HG03558 (cell line): Measurements from ENCODE around the gene MSH3.

Source experiments
- ATAC-seq: cut with Tn5 transposase; IDR thresholded peaks from one replicate; pipeline ENCODE4 v1.9.1; 2021; ENCODE audit warnings: moderate number of reproducible peaks; ENCODE audit not compliant: unreplicated experiment; ENCODE audit errors: extremely low read depth

The MSH3 gene

GRCh38 chr5:80747922-80748321 is 93.5 kb downstream of the MSH3 start:
- ATAC-seq, result no peak

GRCh38 chr5:80752427-80752826 is 98.0 kb downstream of the MSH3 start:
- no peak for ATAC-seq

GRCh38 chr5:80753712-80754111 is 99.3 kb downstream of the MSH3 start:
- no peak for ATAC-seq

GRCh38 chr5:80754900-80755299 is 100.4 kb downstream of the MSH3 start:
- peak; percentile 34 for ATAC-seq

GRCh38 chr5:80755626-80756025 is 101.2 kb downstream of the MSH3 start:
- ATAC-seq, result peak; percentile 90

- ATAC-seq, result no peak
These were observed 101.8 kb downstream of the MSH3 start for GRCh38 chr5:80756292-80756691.

- no peak for ATAC-seq
These were observed 102.8 kb downstream of the MSH3 start for GRCh38 chr5:80757290-80757689.

- no peak for ATAC-seq
These were observed 105.6 kb downstream of the MSH3 start for GRCh38 chr5:80759866-80760577.

GRCh38 chr5:80760680-80761079 is 106.2 kb downstream of the MSH3 start:
- no peak for ATAC-seq

- ATAC-seq, result no peak
These were observed 106.7 kb downstream of the MSH3 start for GRCh38 chr5:80761176-80761575.

- no peak for ATAC-seq
These were observed 107.5 kb downstream of the MSH3 start for GRCh38 chr5:80761966-80762365.

GRCh38 chr5:80762573-80762972 is 108.1 kb downstream of the MSH3 start:
- ATAC-seq, result no peak

GRCh38 chr5:80763211-80763610 is 108.8 kb downstream of the MSH3 start:
- ATAC-seq, result no peak

GRCh38 chr5:80763873-80764647 is 109.6 kb downstream of the MSH3 start:
- ATAC-seq, result no peak

GRCh38 chr5:80764786-80765185 is 110.3 kb downstream of the MSH3 start:
- no peak for ATAC-seq

- no peak for ATAC-seq
These were observed 123.2 kb downstream of the MSH3 start for GRCh38 chr5:80777347-80778287.

GRCh38 chr5:80780024-80780423 is 125.6 kb downstream of the MSH3 start:
- ATAC-seq, result no peak

GRCh38 chr5:80780761-80781285 is 126.4 kb downstream of the MSH3 start:
- no peak for ATAC-seq

- ATAC-seq, result no peak
These were observed 126.9 kb downstream of the MSH3 start for GRCh38 chr5:80781356-80781755.

GRCh38 chr5:80782626-80783025 is 128.2 kb downstream of the MSH3 start:
- no peak for ATAC-seq
